Osteoblast (primary cell): ENCODE data around the gene APOL4. TPM values are rescaled to one million over a fixed set of nuclear protein-coding genes. Genes with fewer than 3 reads are reported as not detected.

Experiments
- DNase-seq: peaks from one replicate; pipeline ENCODE4 v3.0.0; 2011; ENCODE audit warnings: low spot score, mixed read lengths; ENCODE audit not compliant: insufficient read length; ENCODE audit errors: missing footprints
- H2AFZ ChIP-seq: 2 replicates; pipeline ENCODE4 v1.6.0; 2011; ENCODE audit warnings: mild to moderate bottlenecking, low read length
- H3K27ac ChIP-seq: 2 replicates; pipeline ENCODE4 v1.5.1; 2011; ENCODE audit warnings: mild to moderate bottlenecking, low read depth, low read length, moderate library complexity
- H3K27me3 ChIP-seq: 2 replicates; pipeline ENCODE4 v1.6.0; 2012; ENCODE audit warnings: mild to moderate bottlenecking, control low read depth, inconsistent platforms, low read length, moderate library complexity; ENCODE audit not compliant: insufficient read depth
- H3K36me3 ChIP-seq: 2 replicates; pipeline ENCODE4 v1.5.1; 2011; ENCODE audit warnings: mild to moderate bottlenecking, low read length, control low read depth, moderate library complexity; ENCODE audit not compliant: insufficient read depth
- H3K4me1 ChIP-seq: 2 replicates; pipeline ENCODE4 v1.5.1; 2011; ENCODE audit warnings: mild to moderate bottlenecking, low read length, control low read depth, moderate library complexity; ENCODE audit not compliant: insufficient read depth
- H3K4me2 ChIP-seq: 2 replicates; pipeline ENCODE4 v1.6.0; 2011; ENCODE audit warnings: mild to moderate bottlenecking, low read length; ENCODE audit not compliant: insufficient read depth
- H3K4me3 ChIP-seq: fragments of 200-600 bp; sonication (generic); 3 replicates; pipeline ENCODE4 v1.5.1; 2012; ENCODE audit warnings: mild to moderate bottlenecking, low read length, inconsistent platforms; ENCODE audit not compliant: insufficient read depth
- H3K79me2 ChIP-seq: 2 replicates; pipeline ENCODE4 v1.6.0; 2012; ENCODE audit warnings: mild to moderate bottlenecking, low read length, control low read depth, inconsistent platforms; ENCODE audit not compliant: insufficient read depth
- H3K9me3 ChIP-seq: 2 replicates; pipeline ENCODE4 v1.5.1; 2011; ENCODE audit warnings: low read depth, low read length, control low read depth
- H4K20me1 ChIP-seq: 2 replicates; pipeline ENCODE4 v1.6.0; 2012; ENCODE audit warnings: mild to moderate bottlenecking, low read length, control low read depth; ENCODE audit not compliant: insufficient read depth
- CTCF ChIP-seq: IDR thresholded peaks from 2 replicates; pipeline ENCODE4 v1.5.1; 2011; ENCODE audit warnings: mild to moderate bottlenecking, low read depth, low read length, moderate library complexity; ENCODE audit errors: extremely low read depth
- total RNA-seq: library from RNA; depleted of rRNA; stranded (reverse); fragments of >200 nt; gene quantifications from 2 replicates; pipeline ENCODE4 v1.2.3, GENCODE V29; 2012

Gene APOL4
- total RNA-seq, 1 donor: 2.9 TPM

GRCh38 chr22:36239401-36240171 is 38.0 kb upstream of the APOL4 start, which contains the start of gene APOL2:
Gene APOL2, minus strand, starts transcription at chr22:36239527. Its CDS starts 6,365 bp downstream, at chr22:36233162.
- Histone ChIP-seq H3K4me1 (peaks cover 40% of the 10 kb centered on the region), H3K9me3 (no peaks in the 10 kb centered on the region), H2AFZ (peak within 1 kb of the TSS; percentile 75), H3K27ac (peak within 1 kb of the TSS; percentile 82), H3K4me2 (peak within 1 kb of the TSS; percentile 99), H4K20me1 (peaks cover 18% of the 10 kb centered on the region), H3K4me3 (peak within 1 kb of the TSS; percentile 83), H3K36me3 (peaks cover 13% of the 10 kb centered on the region), H3K27me3 (no peaks in the 10 kb centered on the region), H3K79me2 (peaks cover 42% of the 10 kb centered on the region)
- peak; percentile 97 for DNase-seq
- peak; percentile 64 for TF ChIP-seq CTCF

- no peaks in the 10 kb centered on the region for H3K27me3 ChIP-seq
- no peak for DNase-seq
- peak overlapping the region; percentile 99 for H3K4me2 ChIP-seq
- H3K9me3 ChIP-seq: no peaks in the 10 kb centered on the region
- TF ChIP-seq CTCF: no peak
- peaks cover 18% of the 10 kb centered on the region for H4K20me1 ChIP-seq
- peak overlapping the region; percentile 83 for H3K4me3 ChIP-seq
- peaks cover 35% of the 10 kb centered on the region for H3K4me1 ChIP-seq
- H3K79me2 ChIP-seq: peaks cover 42% of the 10 kb centered on the region
- peak overlapping the region; percentile 82 for H3K27ac ChIP-seq
- peaks cover 13% of the 10 kb centered on the region for H3K36me3 ChIP-seq
- H2AFZ ChIP-seq: peak overlapping the region; percentile 75
Measured at GRCh38 chr22:36239150-36239400, 37.5 kb upstream of the APOL4 start.

GRCh38 chr22:36238373-36239149 is 37.0 kb upstream of the APOL4 start:
- DNase-seq: no peak
- Histone ChIP-seq H3K4me1 (peaks cover 32% of the 10 kb centered on the region), H4K20me1 (peaks cover 18% of the 10 kb centered on the region), H3K79me2 (peaks cover 42% of the 10 kb centered on the region), H3K27ac (peak overlapping the region; percentile 82), H3K4me2 (peak overlapping the region; percentile 99), H3K36me3 (peaks cover 13% of the 10 kb centered on the region), H3K9me3 (no peaks in the 10 kb centered on the region), H2AFZ (peak overlapping the region; percentile 75), H3K27me3 (no peaks in the 10 kb centered on the region), H3K4me3 (peak overlapping the region; percentile 83)
- TF ChIP-seq CTCF: no peak
